ENCODE results near the gene DOCK9. TPM values are rescaled to one million over a fixed set of nuclear protein-coding genes. Genes with fewer than 3 reads are reported as not detected.

The DOCK9 gene
- total and polyA plus RNA-seq, 9 of the 15 experiments (the other 6 are each of a cell fraction or from before 2014, with no cell fraction given), result 3.5 to 25.3 (median 16.7) TPM

- TF ChIP-seq, protein P1, sequence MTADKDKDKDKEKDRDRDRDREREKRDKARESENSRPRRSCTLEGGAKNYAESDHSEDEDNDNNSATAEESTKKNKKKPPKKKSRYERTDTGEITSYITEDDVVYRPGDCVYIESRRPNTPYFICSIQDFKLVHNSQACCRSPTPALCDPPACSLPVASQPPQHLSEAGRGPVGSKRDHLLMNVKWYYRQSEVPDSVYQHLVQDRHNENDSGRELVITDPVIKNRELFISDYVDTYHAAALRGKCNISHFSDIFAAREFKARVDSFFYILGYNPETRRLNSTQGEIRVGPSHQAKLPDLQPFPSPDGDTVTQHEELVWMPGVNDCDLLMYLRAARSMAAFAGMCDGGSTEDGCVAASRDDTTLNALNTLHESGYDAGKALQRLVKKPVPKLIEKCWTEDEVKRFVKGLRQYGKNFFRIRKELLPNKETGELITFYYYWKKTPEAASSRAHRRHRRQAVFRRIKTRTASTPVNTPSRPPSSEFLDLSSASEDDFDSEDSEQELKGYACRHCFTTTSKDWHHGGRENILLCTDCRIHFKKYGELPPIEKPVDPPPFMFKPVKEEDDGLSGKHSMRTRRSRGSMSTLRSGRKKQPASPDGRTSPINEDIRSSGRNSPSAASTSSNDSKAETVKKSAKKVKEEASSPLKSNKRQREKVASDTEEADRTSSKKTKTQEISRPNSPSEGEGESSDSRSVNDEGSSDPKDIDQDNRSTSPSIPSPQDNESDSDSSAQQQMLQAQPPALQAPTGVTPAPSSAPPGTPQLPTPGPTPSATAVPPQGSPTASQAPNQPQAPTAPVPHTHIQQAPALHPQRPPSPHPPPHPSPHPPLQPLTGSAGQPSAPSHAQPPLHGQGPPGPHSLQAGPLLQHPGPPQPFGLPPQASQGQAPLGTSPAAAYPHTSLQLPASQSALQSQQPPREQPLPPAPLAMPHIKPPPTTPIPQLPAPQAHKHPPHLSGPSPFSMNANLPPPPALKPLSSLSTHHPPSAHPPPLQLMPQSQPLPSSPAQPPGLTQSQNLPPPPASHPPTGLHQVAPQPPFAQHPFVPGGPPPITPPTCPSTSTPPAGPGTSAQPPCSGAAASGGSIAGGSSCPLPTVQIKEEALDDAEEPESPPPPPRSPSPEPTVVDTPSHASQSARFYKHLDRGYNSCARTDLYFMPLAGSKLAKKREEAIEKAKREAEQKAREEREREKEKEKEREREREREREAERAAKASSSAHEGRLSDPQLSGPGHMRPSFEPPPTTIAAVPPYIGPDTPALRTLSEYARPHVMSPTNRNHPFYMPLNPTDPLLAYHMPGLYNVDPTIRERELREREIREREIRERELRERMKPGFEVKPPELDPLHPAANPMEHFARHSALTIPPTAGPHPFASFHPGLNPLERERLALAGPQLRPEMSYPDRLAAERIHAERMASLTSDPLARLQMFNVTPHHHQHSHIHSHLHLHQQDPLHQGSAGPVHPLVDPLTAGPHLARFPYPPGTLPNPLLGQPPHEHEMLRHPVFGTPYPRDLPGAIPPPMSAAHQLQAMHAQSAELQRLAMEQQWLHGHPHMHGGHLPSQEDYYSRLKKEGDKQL (CRISPR knock-in tag; IDR thresholded peaks at IDR 0.05; ENCODE audit: borderline replicate concordance), result no peak
- TF ChIP-seq POLR2B (IDR thresholded peaks at IDR 0.05; ENCODE audit: low read depth, partially characterized antibody), result no peak
- TF ChIP-seq HCFC1 (IDR thresholded peaks at IDR 0.05; ENCODE audit: low read depth, low read length), result no peak
- no peak for TF ChIP-seq CBX2 (IDR thresholded peaks at IDR 0.05; ENCODE audit: insufficient read depth, low read length, poor library complexity, severe bottlenecking)
Observed at GRCh38 chr13:98786023-98786422, 191.8 kb downstream of the DOCK9 start (continued).

GRCh38 chr13:98785405-98785804 is 192.5 kb downstream of the DOCK9 start:
- H4K20me1 ChIP-seq (replicated peaks; ENCODE audit: control insufficient read depth, insufficient read depth, low read length), result no peaks in the 10 kb centered on the region
- 12% methylated on average over 10 of the region's 10 CpGs for WGBS (ENCODE audit: insufficient coverage, low coverage, missing lambda C conversion rate)
- H3K36me3 ChIP-seq (ENCODE audit: control insufficient read depth, insufficient read depth, low read length), result no peaks in the 10 kb centered on the region
- no peak overlapping the region for H3K4me2 ChIP-seq (ENCODE audit: insufficient read depth, low read length)
- no peaks in the 10 kb centered on the region for H3K9me1 ChIP-seq (ENCODE audit: control insufficient read depth, insufficient read depth, low read length)
- ChIA-PET POLR2A (no interaction called here), CTCF (ENCODE audit: low intra/inter-chr PET ratio) (no interaction called here)
- ATAC-seq, result no peak
- peaks cover 10 to 62% of the 10 kb centered on the region in 2 experiments; a peak in 4 of 5 replicates for H3K27me3 ChIP-seq (ENCODE audit: control insufficient read depth in 2 of 2, insufficient read depth in 2 of 2, low read length in 2 of 2)
- no peak overlapping the region for H3K9ac ChIP-seq (ENCODE audit: insufficient read depth in 1 of 2, low read depth in 2 of 2, low read length in 2 of 2)
- H3K27ac ChIP-seq (ENCODE audit: extremely low read depth, low read depth, low read length), result no peak overlapping the region
- H3K4me1 ChIP-seq (replicated peaks in 1 of 2; ENCODE audit: control insufficient read depth in 2 of 2, insufficient read depth in 2 of 2, low read length in 2 of 2), result no peaks in the 10 kb centered on the region
- no peak for DNase-seq (ENCODE audit: extremely low read depth in 1 of 4, low spot score in 3 of 4)
- FAIRE-seq, result no peak
- in situ Hi-C loops (cut with MboI), result no loop called here
- H3K4me3 ChIP-seq, result no peak overlapping the region
- H3K79me2 ChIP-seq (ENCODE audit: control insufficient read depth, insufficient read depth, low read length), result no peaks in the 10 kb centered on the region
- intact Hi-C loops (cut with micrococcal nuclease), result no loop called here
- no peak overlapping the region for H2AFZ ChIP-seq (ENCODE audit: low read depth, low read length)
- H3K9me3 ChIP-seq (replicated peaks; ENCODE audit: control insufficient read depth, insufficient read depth, low read depth, low read length), result no peaks in the 10 kb centered on the region
- no TSS peak for BruUV-seq (replicated peaks)
- TF ChIP-seq MEIS2 (IDR thresholded peaks at IDR 0.05; ENCODE audit: partially characterized antibody) (no peak), ZNF75A (CRISPR knock-in tag; IDR thresholded peaks at IDR 0.05) (no peak), ZNF644 (tag; IDR thresholded peaks at IDR 0.05; ENCODE audit: low read depth) (no peak), SMARCC2 (IDR thresholded peaks at IDR 0.05; ENCODE audit: low read depth) (no peak), NR2C2 (CRISPR knock-in tag; IDR thresholded peaks at IDR 0.05) (no peak), NR2C2 (tag; IDR thresholded peaks at IDR 0.05) (no peak), GTF2E2 (tag; IDR thresholded peaks at IDR 0.05) (no peak), KLF10 (CRISPR knock-in tag; IDR thresholded peaks at IDR 0.05) (no peak), TAL1 (IDR thresholded peaks at IDR 0.05) (no peak), CTBP1 (IDR thresholded peaks at IDR 0.05; ENCODE audit: borderline replicate concordance) (no peak), BDP1 (IDR thresholded peaks at IDR 0.05; ENCODE audit: insufficient read depth, insufficient read length) (no peak), ZNF778 (CRISPR knock-in tag; IDR thresholded peaks at IDR 0.05) (no peak), KHSRP (IDR thresholded peaks at IDR 0.05) (no peak)
- TF ChIP-seq, protein P2, sequence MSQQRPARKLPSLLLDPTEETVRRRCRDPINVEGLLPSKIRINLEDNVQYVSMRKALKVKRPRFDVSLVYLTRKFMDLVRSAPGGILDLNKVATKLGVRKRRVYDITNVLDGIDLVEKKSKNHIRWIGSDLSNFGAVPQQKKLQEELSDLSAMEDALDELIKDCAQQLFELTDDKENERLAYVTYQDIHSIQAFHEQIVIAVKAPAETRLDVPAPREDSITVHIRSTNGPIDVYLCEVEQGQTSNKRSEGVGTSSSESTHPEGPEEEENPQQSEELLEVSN (IDR thresholded peaks at IDR 0.05; ENCODE audit: borderline replicate concordance in 1 of 2, extremely low read depth in 1 of 2, insufficient read depth in 1 of 2, insufficient read length in 1 of 2, low read depth in 1 of 2, low read length in 1 of 2, poor library complexity in 1 of 2, severe bottlenecking in 1 of 2), result no peak

Measured in K562 (cell line).